Measurements from ENCODE around the gene SLC6A18.
"Not testable (repeated sequence)": the region's sequence is repeated elsewhere in the genome, so short reads cannot be mapped to it uniquely, and the experiment has no call there.

Gene SLC6A18

DNA sequence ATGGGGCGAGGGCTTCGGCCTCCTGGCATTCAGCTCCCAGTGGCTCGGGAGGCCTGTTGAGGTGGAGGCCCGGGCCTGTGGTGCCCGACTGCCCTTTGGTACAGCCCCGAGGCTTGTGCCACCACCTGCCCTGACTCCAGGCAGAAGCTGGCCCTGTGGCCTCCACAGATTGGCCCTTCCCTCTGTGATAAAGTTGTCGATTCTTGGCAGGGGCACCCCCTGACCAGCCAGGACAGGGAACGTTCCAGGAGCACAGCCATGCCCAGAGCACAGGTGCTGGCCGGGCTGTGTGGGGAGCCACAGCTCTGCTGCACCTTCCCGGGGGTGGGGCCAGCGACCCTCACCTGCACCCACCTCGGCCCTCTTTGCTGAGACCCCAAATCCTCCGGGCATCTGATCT is 32.7 kb downstream of the SLC6A18 start:
- no peak for DNase-seq

DNA sequence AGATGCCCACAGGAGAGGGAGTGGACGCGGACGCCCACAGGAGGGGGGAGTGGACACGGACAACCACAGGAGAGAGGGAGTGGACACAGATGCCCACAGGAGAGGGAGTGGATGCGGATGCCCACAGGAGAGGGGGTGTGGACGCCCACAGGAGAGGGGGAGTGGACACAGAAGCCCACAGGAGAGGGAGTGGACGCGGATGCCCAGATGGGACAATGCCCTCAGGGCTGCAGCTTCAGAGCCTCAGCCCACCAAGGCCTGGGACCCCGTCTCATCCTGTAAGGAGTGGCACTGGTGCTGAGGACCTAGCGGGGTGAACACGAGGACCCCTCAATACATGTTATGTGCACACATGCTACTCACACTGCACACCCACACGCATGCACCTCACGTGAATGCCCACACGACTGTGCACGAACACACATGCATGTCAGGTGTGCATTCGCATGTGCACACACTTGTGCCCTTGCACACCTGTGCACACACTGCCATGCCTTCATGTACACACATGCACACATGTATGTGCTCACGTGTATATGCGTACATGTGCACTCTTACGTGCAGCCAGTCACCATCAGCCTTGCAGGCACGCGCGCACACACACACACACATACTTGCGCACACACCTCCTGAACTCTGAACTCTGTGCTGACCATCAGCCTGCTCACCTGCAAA is 34.8 kb downstream of the SLC6A18 start:
- no peak for DNase-seq

DNA sequence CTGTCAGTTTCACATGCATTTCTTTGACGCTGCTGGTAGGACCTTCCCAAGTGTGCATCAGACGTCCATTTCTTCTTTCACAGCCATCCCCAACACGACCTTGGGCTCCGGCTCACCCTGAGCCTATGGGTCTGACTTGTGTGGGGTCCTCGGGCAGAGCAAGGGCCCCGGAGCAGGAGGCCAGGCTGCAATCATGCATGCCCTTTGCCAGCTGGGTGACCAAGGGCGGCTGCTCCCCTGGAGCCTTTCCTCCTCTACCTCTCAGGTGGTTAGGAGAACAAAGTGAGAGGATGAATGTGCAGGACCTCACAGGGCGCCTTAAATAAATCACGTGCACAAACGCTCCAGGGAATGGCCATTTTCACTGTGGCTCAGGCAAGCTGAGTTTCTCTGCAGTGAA is 36.5 kb downstream of the SLC6A18 start:
- no peak for DNase-seq

DNA sequence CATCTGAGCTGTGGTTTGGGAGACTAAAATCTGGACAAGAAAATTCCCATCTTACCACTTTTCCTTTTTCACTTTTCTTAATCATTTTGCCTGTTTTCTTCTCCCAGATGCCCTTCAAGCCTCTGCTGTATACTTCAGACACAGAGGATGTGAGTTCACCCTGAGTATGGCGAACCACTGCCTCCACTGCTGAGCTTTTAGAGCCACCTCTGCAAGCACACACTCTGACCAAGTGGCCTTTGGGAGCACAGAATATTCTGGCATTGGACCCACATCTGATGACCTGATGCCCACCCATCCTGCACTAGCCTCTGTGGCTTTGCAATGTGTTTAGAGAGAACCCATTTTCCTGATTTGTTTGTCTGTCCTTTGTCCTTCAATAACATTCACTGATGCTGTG is 37.2 kb downstream of the SLC6A18 start:
- DNase-seq: no peak

DNA sequence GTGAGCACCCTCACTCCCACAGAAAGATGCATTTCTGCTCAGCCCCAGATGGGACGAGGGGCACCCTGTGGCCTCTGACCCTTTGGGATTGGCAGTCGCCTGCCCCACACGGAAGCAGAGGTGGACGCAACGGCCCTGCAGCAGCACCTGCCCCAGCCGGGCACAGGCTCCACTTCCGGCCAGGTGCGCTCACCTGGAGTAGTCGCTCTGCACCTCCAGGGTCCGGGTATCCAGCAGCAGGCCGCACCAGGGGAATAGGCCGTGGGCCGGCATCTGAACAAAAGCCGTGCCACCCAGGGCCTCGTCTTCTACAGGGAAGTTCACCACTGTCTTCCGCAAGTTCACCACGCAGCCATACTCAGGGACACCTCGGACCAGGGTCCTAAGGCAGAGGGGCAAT is 39.0 kb downstream of the SLC6A18 start:
- DNase-seq: no peak

DNA sequence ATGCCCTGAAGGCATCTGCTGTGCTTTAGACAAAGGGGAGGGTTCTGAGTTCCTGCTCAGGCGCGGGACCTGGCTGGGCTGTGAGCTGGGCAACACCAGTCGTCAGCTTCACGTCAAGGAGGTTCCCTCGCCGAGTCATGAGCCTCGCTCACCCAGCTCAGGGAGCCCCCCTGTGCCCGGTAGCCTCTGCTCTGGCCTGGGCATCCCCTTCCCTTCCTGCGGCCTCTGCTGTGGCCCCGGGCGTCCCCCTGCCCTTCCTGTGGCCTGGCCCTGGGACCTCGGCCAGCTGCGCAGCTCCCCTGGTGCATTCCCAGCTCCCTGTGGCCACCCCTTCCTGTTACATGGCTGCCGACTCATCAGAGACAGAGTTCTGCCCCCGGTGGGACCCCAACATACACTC is 39.8 kb downstream of the SLC6A18 start:
- DNase-seq: no peak

DNA sequence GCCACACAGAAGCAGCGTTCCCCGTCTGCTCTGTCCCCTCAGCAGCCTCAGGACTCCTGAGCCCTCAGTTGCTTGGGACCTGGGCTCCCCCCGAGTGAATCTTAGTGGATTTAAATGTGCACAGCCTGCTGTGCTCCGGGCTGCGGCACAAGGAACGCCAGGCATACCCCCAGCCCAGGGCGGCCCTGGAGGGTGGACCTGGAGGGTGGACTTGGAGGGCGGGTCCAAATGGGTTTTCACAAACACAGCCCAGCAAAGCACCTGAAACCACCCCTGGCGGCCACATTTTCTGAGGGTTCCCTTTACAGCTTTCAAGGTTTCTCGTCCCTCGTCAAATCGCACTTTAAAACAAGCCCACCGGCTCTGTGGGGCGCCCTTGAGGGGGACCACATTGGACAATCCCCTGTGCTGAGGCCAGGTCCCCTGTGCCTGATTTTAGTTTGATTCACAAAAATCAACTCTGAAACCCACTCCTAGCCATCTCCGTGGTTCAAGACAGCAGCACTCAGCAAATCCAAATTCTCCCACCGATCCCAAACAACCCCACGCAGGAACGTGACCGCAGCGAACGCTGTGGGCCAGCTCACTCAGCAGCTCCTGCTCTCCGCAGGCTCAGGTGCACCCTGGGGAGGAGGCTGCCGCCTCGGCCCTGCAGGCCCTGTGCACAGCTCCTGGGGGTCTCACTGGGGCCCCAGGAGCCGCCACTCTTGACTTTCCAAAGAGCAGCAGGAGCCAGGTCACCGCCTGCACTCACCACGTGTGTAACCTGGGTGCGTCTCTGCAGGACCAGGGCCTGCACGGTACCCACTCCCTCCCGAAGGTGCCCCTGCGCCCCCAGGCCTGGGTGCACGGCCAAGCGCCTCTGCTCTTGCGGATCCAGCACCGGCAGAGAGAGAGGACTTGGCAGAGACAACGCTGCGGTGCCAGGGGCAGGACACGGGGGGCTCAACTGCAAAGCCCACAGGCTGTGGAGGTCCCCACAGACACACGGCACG is 40.6 kb downstream of the SLC6A18 start:
- no peak for DNase-seq

DNA sequence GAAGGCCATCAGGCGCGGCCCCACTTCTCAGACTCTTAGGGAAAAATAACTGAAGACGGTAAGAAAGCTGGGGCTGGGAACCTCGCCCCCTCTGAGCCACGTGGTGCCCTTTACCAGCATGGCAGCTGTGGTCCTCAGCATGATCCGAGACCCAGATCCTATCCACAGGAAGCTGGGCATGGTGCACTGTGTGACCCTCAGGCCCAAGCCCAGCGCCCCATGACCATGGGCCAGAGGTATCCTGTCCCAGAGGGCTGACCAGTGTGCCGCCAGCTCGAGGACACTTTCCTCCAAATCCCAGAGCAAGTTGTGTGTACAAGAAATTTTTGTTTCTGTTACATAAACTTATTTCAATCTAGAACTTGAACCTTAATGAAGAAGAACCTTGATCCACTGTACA is 41.6 kb downstream of the SLC6A18 start:
- no peak for DNase-seq

DNA sequence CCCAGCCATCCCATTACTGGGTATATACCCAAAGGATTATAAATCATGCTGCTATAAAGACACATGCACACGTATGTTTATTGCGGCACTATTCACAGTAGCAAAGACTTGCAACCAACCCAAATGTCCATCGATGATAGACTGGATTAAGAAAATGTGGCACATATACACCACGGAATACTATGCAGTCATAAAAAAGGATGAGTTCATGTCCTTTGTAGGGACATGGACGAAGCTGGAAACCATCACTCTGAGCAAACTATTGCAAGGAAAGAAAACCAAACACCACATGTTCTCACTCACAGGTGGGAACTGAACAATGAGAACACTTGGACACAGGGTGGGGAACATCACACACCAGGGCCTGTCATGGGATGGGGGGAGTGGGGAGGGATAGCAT is 42.3 kb downstream of the SLC6A18 start:
- not testable (repeated sequence) for DNase-seq

DNA sequence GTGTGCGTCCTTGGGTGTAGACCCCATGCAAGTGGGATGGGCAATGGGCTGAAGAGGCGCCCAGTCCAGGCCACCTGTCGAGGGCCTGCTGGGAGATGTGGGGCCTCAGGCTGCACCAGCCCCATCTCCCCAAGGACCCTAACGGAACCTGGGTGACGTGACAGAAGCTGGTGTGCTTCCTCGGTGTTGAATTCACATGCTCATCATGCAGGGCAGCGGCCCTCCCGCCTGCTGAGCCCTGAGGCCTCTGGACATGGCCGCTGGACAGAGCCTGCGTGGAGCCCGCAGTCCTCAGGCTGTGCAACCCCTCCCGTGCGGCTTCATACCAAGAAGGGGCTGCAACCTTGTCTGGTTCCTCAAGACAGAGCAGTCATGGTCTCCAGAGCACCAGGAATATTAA is 42.9 kb downstream of the SLC6A18 start:
- no peak for DNase-seq

DNA sequence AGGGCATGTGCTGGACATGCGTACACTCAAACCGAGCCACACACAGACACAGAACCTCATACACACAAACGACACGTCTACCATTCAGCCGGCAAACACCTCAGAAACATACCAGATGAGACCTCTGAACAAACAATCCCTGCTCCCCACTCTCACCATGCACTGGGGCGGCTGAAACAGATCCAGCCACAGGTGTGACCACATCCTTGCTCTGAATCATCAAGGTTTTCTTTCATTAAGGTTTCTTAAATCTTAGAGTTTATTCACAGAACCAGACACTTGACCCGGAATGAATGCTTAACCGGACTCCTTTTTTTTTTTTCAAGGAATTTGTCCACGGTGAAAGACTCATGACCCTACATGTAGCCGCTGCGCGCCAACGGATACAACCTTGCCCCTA is 43.5 kb downstream of the SLC6A18 start:
- peak; percentile 69 for DNase-seq

DNA sequence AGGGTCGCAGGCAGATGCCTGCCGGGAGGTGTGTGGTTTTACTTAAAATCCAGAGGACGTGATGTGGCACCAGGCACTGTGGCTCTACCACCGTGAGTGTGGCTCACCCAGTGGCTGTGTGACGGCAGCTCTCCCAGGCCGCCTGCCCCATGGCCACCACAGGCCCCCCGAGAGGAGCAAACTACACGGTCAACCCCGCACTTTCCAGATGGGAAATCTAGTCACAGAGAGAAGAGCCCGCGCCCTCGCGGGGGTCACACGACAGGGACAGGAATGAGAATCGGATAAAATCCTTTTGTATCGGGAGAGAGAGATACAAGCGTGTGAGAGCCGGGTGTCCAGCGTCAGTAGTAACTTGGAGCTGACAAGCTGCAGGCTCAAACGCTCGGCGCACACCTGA is 45.2 kb downstream of the SLC6A18 start:
- no peak for DNase-seq

DNA sequence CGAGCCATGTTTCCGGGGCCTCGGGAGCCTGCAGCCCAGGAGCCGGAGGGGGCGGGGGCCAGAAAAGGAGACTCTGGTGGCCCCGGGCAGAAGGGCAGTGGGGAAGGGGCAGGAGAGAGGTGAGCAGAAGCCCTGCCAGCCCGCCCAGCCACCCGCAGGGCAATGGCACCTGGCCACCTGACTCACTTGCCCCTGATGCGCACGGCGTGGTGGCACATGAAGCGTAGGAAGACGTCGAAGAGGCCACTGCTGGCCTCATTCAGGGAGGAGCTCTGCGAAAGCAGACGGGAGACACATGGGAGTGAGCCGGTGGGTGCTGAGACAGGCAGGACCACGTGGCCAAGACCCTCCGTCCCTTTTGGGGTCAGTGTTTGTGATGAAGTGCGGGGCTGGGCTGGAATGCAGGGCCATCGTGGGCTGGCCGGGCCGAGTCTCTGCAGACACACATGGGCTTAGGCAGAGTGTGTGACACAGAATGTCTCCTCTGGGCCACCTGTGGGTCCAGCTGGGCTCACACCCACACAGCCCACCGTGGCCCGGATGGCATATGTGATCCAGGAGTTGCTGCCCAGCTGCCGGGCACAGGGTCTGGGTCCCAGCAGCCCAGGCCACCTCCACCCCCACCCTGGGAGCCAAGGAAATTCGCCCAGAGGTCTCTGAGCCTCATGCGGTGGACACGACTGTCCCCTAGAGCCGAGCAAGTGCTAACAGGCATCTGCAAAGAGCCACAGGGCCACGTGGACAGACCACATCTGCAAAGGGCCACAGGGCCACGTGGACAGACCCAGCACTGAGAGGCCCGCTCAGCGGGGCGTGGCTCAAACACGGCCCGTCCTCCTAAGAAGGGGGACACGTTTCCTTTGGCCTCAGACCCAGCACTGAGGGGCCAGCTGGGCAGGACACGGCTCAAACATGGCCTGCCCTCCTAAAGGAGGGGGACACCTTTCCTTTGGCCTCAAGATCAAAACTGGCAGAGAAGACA is 46.0 kb downstream of the SLC6A18 start:
- DNase-seq: no peak

DNA sequence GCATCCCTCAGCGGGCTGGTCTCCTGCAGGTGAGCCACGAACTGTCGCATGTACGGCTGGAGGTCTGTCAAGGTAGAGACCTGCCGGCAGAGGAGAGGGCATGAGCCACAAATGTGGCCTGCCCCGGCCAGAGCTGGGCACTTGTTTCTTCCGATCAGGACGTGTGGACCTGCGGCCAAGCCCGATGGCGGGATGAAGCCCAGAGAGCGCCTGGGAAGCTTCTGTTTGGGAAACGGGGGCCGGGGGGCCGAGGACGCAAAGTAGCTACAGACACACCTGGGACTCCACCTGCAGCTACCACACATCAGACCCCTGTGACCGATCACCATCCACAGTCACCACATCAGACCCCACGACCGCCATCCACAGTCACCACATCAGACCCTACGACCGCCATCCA is 47.0 kb downstream of the SLC6A18 start:
- DNase-seq: no peak

DNA sequence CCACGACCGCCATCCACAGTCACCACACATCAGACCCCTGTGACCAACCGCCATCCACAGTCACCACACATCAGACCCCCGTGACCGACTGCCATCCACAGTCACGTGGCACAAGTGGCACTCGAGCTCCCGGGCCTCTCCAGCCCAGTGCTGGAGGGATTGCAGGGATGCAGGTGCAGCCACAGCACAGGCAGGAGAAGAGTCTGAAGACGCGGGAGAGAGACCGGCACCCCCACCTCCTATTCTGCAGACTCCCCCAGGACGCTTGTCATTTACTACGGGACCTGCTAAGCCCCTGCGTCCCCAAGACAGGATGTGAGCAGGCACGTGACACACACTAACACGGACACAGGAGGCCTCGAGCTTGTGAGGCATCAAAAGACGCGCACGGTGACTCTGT is 48.6 kb downstream of the SLC6A18 start:
- DNase-seq: no peak

DNA sequence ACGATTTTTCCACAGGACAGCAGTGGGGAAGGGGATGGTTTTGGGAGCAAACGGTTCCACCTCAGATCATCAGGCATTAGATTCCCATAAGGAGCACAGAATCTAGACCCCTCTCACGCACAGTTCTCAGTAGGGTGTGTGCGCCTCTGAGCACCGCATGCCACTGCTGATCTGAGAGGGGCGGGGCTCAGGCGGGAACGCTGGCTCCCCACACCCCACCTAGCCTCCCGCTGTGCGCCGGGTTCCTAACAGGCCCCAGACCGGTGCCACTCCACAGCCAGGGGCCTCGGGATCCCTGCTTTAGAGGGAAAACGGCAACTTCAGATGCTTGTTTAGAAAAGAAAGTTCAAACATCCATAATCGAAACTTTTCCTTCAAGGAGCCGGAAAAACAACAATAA is 49.3 kb downstream of the SLC6A18 start:
- no peak for DNase-seq

DNA sequence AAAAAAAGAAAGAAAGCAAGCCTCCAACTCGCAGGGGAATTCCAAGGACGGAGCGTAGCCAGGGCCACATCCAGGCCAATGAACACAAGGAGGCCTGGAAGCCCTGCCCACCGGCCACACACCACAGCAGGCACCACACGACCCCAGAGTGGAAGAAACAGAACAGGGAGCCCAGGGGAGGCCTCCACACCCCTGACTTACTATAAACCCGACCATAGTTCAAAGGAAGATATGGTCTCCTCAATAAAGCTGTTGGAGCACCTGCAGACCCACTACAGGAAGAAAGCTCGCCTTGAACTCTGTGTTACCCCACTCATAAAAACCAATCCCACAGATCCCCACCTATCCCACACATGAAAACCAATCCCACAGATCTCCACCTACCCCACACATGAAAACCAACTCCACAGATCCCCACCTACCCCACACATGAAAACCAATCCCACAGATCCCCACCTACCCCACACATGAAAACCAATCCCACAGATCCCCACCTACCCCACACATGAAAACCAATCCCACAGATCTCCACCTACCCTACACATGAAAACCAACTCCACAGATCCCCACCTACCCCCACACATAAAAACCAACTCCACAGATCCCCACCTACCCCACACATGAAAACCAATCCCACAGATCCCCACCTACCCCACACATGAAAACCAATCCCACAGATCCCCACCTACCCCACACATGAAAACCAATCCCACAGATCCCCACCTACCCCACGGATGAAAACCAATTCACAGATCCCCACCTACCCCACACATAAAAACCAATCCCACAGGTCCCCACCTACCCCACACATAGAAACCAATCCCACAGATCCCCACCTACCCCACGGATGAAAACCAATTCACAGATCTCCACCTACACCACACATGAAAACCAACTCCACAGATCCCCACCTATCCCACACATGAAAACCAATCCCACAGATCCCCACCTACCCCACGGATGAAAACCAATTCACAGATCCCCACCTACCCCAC is 50.5 kb downstream of the SLC6A18 start:
- not testable (repeated sequence) for DNase-seq

DNA sequence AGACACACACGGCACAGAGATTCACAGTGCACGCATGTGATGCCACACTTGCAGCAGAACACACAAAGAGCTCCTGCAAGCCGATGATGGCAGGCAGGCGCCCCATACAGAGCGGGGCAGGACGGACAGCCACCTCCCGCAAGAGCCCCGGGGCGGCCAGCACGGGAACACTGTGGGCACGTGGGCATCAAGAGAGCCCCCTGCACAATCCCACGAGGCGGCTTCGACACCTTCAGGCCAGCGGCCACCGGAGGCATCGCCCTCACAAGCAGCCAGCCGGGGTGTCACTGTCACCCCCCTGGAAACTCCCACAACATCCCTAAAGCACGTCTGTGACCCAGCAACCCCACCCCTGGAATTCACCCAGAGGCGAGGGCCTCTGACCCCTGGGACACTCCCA is 51.7 kb downstream of the SLC6A18 start:
- DNase-seq: no peak

DNA sequence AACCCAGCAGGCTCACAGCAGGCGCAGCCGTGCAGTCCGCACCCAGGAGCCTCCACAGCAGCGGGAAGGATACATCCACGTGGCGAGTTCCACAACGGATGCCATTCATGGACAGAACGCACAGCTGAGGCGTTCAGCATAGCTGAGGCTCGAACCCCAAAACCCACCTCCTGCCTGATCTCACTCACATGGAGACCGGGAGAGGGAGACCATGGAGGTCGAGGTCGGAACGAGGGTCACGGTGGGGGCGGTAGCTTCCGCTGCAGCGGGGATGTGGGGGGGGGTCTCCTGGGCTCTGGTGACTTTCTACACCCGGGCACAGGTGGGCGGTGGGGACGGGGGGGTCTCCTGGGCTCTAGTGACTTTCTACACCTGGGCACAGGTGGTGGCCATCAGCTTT is 52.1 kb downstream of the SLC6A18 start:
- no peak for DNase-seq

DNA sequence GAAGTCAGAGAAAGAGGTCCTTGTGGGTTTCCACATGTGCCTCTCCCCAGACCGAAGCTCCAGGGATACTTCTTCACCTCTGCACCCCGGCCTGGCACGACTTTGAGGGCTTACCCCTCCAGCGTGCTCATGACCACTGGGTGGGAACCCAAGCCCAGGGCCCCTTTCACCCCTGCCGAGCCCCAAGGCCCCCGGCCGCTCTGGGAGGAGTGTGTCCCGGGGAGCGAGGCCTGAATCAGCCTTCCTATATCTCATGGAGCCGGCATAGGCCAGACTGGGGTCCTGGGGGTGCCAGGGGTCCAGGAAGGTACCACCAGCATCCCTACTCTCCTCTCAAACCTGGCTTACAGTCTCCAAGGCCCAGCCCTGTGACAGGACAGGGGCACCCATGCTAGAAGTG is 52.6 kb downstream of the SLC6A18 start:
- DNase-seq: no peak

DNA sequence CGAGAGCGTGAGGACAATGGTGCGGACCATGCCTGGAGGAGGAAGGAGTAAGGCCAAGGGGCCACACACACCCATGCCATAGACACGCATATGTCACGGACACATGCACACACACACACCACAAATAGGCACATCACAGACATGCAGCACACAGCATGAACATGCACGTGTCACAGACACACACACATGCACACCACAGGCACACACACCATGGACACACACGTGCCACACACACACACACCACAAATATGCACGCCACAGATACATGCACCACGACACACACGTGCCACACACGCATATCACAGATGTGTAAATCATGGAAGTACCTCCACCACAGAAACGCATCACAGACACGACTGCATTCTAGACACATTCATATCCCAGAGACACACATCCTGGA is 53.0 kb downstream of the SLC6A18 start:
- no peak for DNase-seq
